Stimulated activated CD4-positive, alpha-beta T cell treated with anti-CD3 and anti-CD28 coated beads, Interleukin-2, amount 100 ng/mL, for 24 hours (primary cell): ENCODE results near the gene CCNB2.

Experiments used
- DNase-seq, 2 donors: peaks; one replicate each; pipeline ENCODE4 v3.0.0-alpha.2; 2020

The CCNB2 gene

GRCh38 chr15:59169251-59169708, 64.3 kb downstream of the CCNB2 start:
- DNase-seq, result no peak

DNA sequence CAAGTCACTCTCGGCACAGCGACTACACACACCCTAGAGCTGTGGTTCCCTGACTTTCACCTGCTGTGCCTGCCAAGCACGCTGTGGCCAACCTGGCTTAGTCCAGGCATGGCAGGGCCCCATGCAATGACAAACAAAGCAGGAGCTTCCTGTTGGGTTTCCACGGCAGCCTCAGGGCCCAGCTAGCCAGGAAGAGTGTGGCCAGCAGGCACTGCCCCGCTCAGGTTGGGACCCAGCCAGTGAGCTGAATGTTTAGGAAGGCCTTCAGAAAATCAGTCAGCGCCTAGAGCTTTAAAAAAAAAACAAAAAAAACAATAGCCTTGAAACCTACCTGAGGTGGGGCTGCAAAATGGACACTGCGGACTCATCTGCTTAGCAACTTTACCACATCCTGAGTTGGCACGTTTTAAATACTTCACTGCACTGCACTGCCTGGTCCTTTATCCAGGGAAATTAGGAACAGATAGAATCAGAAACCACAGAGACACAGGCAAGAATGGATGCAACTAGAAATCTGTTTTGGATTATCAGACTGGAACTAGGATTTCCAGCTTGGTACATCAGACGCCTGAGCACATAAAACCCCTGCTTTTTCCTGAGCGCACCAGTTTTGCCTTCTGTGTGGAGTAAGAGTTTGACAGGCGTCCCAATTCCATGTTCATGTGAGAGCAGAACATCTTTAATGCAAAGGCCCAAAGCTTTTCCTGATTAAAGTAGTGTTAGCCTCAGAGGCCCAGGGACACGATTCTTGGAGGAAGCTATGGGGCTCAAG, 65.5 kb downstream of the CCNB2 start:
- no peak for DNase-seq

GRCh38 chr15:59171067-59171397, 66.1 kb downstream of the CCNB2 start:
- DNase-seq, result no peak

GRCh38 chr15:59172289-59172901, 67.4 kb downstream of the CCNB2 start:
- no peak for DNase-seq

DNA sequence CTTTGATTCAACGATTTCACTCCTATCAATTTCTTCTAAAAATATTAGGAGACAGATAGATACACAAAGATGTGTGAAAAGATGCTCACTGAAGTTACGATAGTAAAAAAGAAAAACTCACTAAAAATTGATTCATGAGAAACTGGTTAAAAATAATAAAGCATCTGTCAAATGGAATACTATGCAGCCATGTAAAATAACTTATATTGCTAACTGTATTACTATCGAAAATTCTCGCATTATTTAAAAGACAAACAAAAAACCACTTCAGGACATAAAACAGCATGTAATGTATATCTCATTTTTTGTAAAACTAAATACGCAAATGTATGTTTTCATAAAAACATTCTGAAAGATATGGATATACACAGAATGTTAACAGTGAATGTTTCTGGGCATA, 68.2 kb downstream of the CCNB2 start:
- DNase-seq, result no peak

DNA sequence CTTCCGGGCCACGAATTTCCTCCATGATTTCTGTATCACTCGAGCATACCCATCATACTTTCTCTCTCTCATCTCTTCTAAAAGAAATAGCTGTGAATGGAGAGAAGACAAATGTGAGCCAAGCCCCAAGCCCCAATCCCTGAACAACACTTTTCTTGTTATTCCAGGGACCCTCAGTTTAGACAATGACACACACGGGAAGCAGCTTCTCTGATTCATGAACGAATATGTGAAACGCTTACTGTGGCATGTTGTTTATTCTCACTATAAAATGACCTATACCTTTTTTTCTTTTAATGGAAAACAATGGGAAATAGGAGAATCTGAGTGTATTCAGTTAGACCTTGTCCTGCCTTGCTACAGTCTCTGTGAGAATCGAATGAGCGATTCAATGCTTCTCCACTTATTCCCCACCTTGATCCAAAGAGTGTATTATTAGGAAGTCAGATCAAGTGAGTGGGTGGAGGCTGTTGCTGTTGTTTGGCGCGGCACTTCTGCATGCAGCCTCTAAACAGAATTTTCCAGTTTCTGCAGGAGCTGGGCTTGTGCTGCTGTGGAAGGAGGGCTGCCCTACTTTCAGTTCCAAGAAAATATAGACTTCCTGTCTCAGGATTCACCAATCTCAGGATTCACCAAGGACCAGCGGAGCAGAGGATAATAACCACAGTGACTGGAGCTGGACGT, 69.3 kb downstream of the CCNB2 start:
- no peak for DNase-seq
